Femur (tissue), 1 donor: ENCODE measurements around the gene FBXO17.
"Not testable (repeated sequence)": the region's sequence is repeated elsewhere in the genome, so short reads cannot be mapped to it uniquely, and the experiment has no call there.

Experiments
- DNase-seq: peaks from one replicate; pipeline ENCODE4 v3.0.0-alpha.2; 2017

The FBXO17 gene

GRCh38 chr19:38979812-38980211, 4.3 kb upstream of the FBXO17 start:
- no peak for DNase-seq

GRCh38 chr19:38978326-38978689, 2.8 kb upstream of the FBXO17 start:
- DNase-seq, result no peak

GRCh38 chr19:38977445-38978325, 2.1 kb upstream of the FBXO17 start:
- DNase-seq, result no peak

- DNase-seq, result no peak
These were observed 324 bp upstream of the FBXO17 start for GRCh38 chr19:38975861-38976271.

- DNase-seq, result peak; percentile 46
These were observed 823 bp downstream of the FBXO17 start for GRCh38 chr19:38974624-38975213.

- DNase-seq, result no peak
These were observed 3.9 kb downstream of the FBXO17 start for GRCh38 chr19:38971672-38972071.

- no peak for DNase-seq
These were observed 4.6 kb downstream of the FBXO17 start for GRCh38 chr19:38970664-38971532.

GRCh38 chr19:38966149-38966548, 9.4 kb downstream of the FBXO17 start:
- DNase-seq, result not testable (repeated sequence)

- no peak for DNase-seq
These were observed 10.8 kb downstream of the FBXO17 start for GRCh38 chr19:38964738-38965137.

- no peak for DNase-seq
These were observed 15.9 kb downstream of the FBXO17 start for GRCh38 chr19:38959618-38960017.

GRCh38 chr19:38958301-38958700, 17.2 kb downstream of the FBXO17 start:
- no peak for DNase-seq

- no peak for DNase-seq
These were observed 19.3 kb downstream of the FBXO17 start for GRCh38 chr19:38956264-38956663.

- DNase-seq, result no peak
These were observed 21.9 kb downstream of the FBXO17 start for GRCh38 chr19:38953677-38954076.

- DNase-seq, result no peak
These were observed 23.0 kb downstream of the FBXO17 start for GRCh38 chr19:38952395-38953165.

GRCh38 chr19:38951187-38951586, 24.4 kb downstream of the FBXO17 start:
- no peak for DNase-seq

GRCh38 chr19:38949580-38950367, 25.8 kb downstream of the FBXO17 start:
- DNase-seq, result peak; percentile 93

- no peak for DNase-seq
These were observed 29.1 kb downstream of the FBXO17 start for GRCh38 chr19:38946229-38947010.

- no peak for DNase-seq
These were observed 29.8 kb downstream of the FBXO17 start for GRCh38 chr19:38945562-38946228.

GRCh38 chr19:38944981-38945506, 30.5 kb downstream of the FBXO17 start:
- peak; percentile 54 for DNase-seq
